ENCODE measurements around the gene TMEM135. TPM values are rescaled to one million over a fixed set of nuclear protein-coding genes. Genes with fewer than 3 reads are reported as not detected.
"Not testable (repeated sequence)": the region's sequence is repeated elsewhere in the genome, so short reads cannot be mapped to it uniquely, and the experiment has no call there.

Gene TMEM135
- total RNA-seq, 1 experiment from 2014 or later = 18.7 TPM

GRCh38 chr11:87258171-87258833 is 220.6 kb downstream of the TMEM135 start:
- DNase-seq (ENCODE audit: low spot score) = no peak

GRCh38 chr11:87259736-87260135 is 222.0 kb downstream of the TMEM135 start:
- DNase-seq (ENCODE audit: low spot score) = no peak

GRCh38 chr11:87260811-87261210 is 223.1 kb downstream of the TMEM135 start:
- DNase-seq (ENCODE audit: low spot score) = no peak

DNA sequence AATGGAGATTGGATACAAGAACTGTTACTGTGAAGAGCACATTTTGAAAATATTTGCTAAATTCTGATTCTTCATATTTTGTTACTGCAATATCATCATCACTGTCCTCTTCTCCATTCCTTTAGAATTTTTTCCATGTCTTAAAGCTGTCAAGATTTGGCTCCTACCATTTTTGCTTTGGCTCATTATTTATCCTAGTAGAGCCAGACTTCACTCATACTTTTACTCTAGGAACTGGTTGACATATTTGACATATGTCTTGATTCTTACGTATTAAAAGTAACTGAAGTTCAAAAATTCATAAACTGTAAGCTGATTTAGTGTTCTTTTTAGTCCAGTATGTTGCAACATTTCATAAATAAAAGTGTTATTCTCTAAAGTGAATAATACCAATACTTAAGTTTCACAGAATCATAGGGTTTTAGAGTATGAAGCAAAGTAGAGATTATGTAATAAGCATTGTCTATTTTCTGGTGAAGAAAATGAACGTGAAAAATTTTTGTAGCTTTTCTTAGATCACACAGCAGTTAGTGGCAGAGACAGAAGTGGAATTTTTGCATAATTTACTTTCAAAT is 225.6 kb downstream of the TMEM135 start:
- DNase-seq (ENCODE audit: low spot score) = no peak

DNA sequence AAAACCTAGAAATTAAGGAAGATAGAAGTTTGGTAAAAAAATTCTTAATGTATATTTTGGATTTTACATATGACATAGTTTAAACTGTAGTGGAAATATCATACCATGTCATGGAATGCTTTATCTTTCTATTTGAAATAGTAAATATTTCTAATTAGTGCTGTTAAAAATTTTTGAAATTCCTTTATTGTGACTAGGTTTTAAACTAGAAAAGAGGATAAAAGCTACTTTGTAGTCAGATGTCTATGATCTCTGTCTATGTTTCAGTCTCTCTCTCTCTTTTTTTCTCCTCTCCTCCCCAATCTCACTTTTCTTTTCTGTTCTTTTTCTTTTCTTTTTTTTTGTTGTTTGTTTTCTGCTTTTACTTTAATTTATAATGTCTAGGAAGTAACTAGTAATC is 226.2 kb downstream of the TMEM135 start:
- no peak for DNase-seq (ENCODE audit: low spot score)

DNA sequence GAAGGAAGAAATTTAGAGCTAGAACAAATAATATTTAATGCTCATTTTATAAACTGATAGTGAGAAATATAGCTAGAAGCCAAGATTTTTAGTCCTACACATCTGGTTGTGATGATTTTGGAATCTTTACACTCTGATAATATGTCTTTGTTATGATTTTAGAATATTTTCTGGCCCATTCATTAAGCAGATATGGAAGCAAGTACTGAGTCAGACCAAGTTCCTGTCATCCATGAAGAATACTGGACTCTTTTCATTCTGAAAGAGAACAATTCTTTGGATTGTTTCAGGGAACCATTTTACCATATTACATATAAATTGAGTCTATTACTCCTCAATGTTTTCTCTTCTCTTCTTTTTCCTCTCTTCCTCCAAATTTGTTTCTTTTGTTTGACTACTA is 227.4 kb downstream of the TMEM135 start:
- DNase-seq (ENCODE audit: low spot score) = no peak

DNA sequence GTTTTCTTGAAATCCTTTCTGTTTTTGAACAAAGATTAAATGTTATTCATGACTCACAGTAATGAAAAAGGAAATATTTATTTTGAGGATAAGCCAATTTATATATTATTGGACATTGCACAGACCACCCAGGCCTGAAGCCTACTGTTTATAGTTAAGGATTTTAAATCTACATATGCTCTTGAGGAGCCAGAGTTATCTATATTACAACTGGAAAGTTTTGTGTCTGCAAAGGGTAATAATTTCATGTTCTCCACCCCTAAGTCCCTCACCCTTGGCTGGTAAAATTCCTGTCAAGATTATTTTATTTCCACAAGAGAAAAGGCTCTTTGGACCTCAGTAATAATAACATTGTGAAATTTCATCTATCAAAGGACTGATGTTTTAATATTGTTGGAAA is 228.2 kb downstream of the TMEM135 start:
- no peak for DNase-seq (ENCODE audit: low spot score)

- no peak for DNase-seq (ENCODE audit: low spot score)
These were observed 229.0 kb downstream of the TMEM135 start for GRCh38 chr11:87266751-87267150.

- not testable (repeated sequence) for DNase-seq (ENCODE audit: low spot score)
These were observed 234.2 kb downstream of the TMEM135 start for GRCh38 chr11:87271951-87272350.

DNA sequence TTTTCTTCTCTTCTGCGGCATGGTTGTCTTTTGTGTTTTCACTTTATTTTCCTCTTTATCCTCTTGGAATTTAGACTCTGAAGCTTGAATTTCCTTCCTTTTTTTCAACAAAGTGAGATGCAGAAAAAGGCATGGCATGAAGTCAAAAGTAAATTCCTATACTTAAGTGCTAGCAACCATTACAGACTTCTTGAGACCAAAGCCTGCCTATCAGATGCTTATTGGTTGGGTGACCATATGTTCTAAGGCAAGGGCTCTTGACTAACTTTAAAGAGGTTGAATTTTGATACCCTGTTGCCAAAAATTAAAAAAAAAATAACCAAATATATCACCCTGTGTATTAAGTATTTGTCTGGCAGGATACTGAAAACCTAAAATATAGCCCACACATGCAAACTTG is 237.4 kb downstream of the TMEM135 start:
- no peak for DNase-seq (ENCODE audit: low spot score)

- DNase-seq (ENCODE audit: low spot score) = no peak
These were observed 242.4 kb downstream of the TMEM135 start for GRCh38 chr11:87280143-87280542.

GRCh38 chr11:87281496-87281895 is 243.8 kb downstream of the TMEM135 start:
- DNase-seq (ENCODE audit: low spot score) = no peak

GRCh38 chr11:87284306-87284705 is 246.6 kb downstream of the TMEM135 start:
- no peak for DNase-seq (ENCODE audit: low spot score)

DNA sequence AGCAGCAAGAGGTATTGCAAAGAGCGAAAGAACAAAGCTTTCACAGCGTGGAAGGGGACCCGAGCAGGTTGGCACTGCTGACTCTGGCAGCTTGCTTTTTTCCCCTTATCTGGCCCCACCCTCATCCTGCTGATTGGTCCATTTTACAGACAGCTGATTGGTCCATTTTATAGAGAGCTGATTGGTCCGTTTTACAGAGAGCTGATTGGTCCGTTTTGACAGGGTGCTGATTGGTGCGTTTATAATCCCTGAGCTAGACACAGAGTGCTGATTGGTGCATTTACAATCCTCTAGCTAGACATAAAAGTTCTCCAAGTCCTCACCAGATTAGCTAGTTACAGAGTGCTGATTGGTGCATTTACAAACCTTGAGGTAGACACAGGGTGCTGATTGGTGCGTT is 247.9 kb downstream of the TMEM135 start:
- DNase-seq (ENCODE audit: low spot score) = not testable (repeated sequence)

GRCh38 chr11:87286338-87286737 is 248.6 kb downstream of the TMEM135 start:
- DNase-seq (ENCODE audit: low spot score) = no peak

- peak; percentile 21 for DNase-seq (ENCODE audit: low spot score)
These were observed 252.7 kb downstream of the TMEM135 start for GRCh38 chr11:87290304-87290922.

- DNase-seq (ENCODE audit: low spot score) = no peak
These were observed 254.9 kb downstream of the TMEM135 start for GRCh38 chr11:87292598-87292997.

DNA sequence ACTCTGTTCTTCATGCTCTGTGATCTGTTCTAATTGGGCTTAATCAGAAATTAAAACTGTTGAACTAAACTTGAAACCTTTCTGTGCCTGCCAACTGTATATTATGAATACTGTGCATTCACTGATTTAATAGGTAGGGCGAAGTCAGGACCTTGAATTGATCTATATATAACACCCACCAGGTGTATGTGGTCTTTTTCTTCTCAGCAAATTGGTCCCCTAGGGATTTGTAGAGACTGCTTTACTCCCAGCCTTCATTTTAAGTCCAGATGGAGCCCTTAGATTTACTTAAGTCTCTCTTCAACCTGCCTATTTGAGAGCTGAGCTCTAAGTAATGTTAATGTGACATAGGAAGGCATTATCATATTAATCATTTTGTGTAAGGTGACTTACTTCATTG is 257.5 kb downstream of the TMEM135 start:
- DNase-seq (ENCODE audit: low spot score) = no peak

GRCh38 chr11:87296627-87297026 is 258.9 kb downstream of the TMEM135 start:
- no peak for DNase-seq (ENCODE audit: low spot score)

GRCh38 chr11:87298155-87298554 is 260.4 kb downstream of the TMEM135 start:
- no peak for DNase-seq (ENCODE audit: low spot score)

DNA sequence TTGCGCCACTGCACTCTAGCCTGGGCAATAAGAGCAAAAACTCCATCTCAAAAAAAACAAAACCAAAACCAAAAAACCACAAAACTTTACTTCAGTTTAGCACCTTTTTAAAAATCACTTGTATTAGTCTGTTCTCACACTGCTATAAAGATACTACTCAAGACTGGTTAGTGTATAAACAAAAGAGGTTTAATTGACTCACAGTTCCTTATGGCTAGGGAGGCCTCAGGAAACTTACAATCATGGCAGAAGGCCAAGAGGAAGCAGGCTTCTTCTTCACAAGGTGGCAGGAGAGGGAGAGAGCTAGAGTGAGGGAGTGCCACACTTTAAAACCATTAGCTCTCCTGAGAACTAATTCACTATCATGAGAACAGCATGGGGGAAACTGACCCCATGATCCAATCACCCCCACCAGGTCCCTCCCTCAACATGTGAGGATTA is 261.3 kb downstream of the TMEM135 start:
- DNase-seq (ENCODE audit: low spot score) = no peak

DNA sequence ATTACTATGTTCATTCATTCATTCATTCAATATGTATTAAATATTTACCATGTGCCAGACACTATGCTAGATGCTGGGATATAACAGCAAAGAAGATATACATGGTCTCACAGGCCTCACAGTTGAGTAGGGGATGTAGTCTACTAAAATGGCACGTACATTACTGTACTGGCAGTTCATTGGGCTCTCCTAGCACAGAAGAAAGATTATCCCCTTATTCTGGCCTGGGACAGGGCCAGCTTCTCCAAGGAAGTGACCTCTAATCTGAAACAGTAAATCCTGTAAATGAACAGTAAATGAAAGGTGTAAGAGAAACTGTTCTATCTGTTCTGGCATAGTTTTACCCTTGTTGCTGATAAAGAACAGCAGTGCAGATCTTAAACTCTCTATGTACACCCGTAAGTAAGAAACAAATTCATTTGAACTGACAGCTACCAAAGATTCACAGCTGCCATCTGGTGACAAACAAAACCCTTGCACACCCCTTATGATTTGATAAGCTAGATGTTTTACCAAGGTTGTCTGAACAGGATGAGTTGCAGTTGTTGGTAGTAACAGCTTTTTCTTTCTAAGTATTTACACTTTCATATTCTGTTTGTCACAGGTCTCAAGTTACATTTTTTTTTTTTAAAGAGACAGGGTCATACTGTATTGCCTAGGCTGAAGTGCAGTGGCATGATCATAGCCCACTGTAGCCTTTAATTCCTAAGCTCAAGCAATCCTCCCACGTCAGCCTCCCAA is 263.1 kb downstream of the TMEM135 start:
- DNase-seq (ENCODE audit: low spot score) = peak; percentile 0
